Psoas muscle (tissue), 8 donors: ENCODE results near the gene TTC27. TPM values are rescaled to one million over a fixed set of nuclear protein-coding genes. Genes with fewer than 3 reads are reported as not detected.
"Not testable (repeated sequence)": the region's sequence is repeated elsewhere in the genome, so short reads cannot be mapped to it uniquely, and the experiment has no call there.

Source experiments
- ATAC-seq, 4 donors: fragments of 200-7000 bp; cut with Tn5 transposase; one replicate each; pipeline ENCODE4 v1.9.1; 2020; ENCODE audit warnings: moderate library complexity in 3 of 4, mild to moderate bottlenecking in 2 of 4
- DNase-seq, 2 donors: peaks; one replicate each; pipeline ENCODE4 v3.0.0-alpha.2; 2020
- H3K27ac ChIP-seq: fragments of 200-600 bp; one replicate; pipeline ENCODE4 v1.8.0; 2022
- H3K27me3 ChIP-seq, 3 donors: fragments of 200-600 bp in 1 of 3; one replicate each; pipeline versions ENCODE4 v1.6.1 to v1.8.0; 2013 to 2022; ENCODE audit warnings: low read length in 2 of 3, mild to moderate bottlenecking in 2 of 3, moderate library complexity in 1 of 3; ENCODE audit not compliant: insufficient read depth in 3 of 3
- H3K36me3 ChIP-seq, 2 donors: fragments of 200-600 bp in 1 of 2; one replicate each; pipeline versions ENCODE4 v1.6.1 to v1.8.0; 2013 to 2022; ENCODE audit warnings: low read depth in 1 of 2, mild to moderate bottlenecking in 1 of 2, moderate library complexity in 1 of 2; ENCODE audit not compliant: insufficient read depth in 1 of 2
- H3K4me1 ChIP-seq: fragments of 200-600 bp; one replicate; pipeline ENCODE4 v1.8.0; 2022
- H3K4me3 ChIP-seq: fragments of 200-600 bp; one replicate; pipeline ENCODE4 v1.8.0; 2022; ENCODE audit warnings: mild to moderate bottlenecking
- H3K9me3 ChIP-seq: fragments of 200-600 bp; one replicate; pipeline ENCODE4 v1.8.0; 2022
- CTCF ChIP-seq: fragments of 200-600 bp; IDR thresholded peaks from one replicate; pipeline ENCODE4 v1.8.0; 2022; ENCODE audit warnings: antibody characterized with exemption
- WGBS, 3 donors: extraction: QIAGEN DNeasy Blood & Tissue Kit; methylation state at CpG; one replicate each; pipeline versions ENCODE4 v1.1.6 to v1.1.7; 2013; 5-methylcytosine and 5-hydroxymethylcytosine counted together
- intact Hi-C, 2 donors: fragments of 100-400 bp; cut with DNase I; formaldehyde crosslinking; loops; one replicate each; pipeline versions ENCODE4 v1.11.0 to v1.14.2; 2022
- polyA plus RNA-seq, 3 donors: library from polyadenylated mRNA; stranded (reverse); fragments of 200-250 nt; gene quantifications; one replicate each; pipeline ENCODE4 v1.2.3, GENCODE V29; 2013
- total RNA-seq, 4 donors: library from RNA; stranded (reverse); fragmentation: NEBNext Ultra II Directional in 2 of 4; extraction: Animal tissue kit (Norgen Biotek cat#: 25700) in 2 of 4; gene quantifications; one replicate each; pipeline versions ENCODE4 v1.2.1 to v1.2.4, GENCODE V29; 2021 to 2023
- donor health status: healthy with polysubstance abuse.
- donor health status: DM: no; HTN: no; CAD: no; lungs with moderate emphysema.
- donor health status: Bipolar disorder and iron deficiency.
- donor health status: healthy.
- donor health status: DM: yes; HTN: yes; CAD: no.
- donor health status: DM: no; HTN: no; CAD: no.
- donor health status: DM: no; HTN: no; CAD: no.
- donor health status: DM: yes; HTN: yes; CAD: no.

Gene TTC27
- total and polyA plus RNA-seq, 7 donors: 8.7 to 15.4 (median 12.2) TPM

GRCh38 chr2:32838949-32839348 is 211.1 kb downstream of the TTC27 start:
- intact Hi-C loops: no loop called here
- peaks cover 9% of the 10 kb centered on the region for H3K4me1 ChIP-seq
- no peak for TF ChIP-seq CTCF
- H3K36me3 ChIP-seq: no peaks in the 10 kb centered on the region
- H3K9me3 ChIP-seq: no peaks in the 10 kb centered on the region
- H3K27me3 ChIP-seq: no peaks in the 10 kb centered on the region
- H3K27ac ChIP-seq: peak overlapping the region; percentile 30
- 73 to 75% (median 74%) methylated on average over 4 of the region's 4 CpGs for WGBS, 3 donors
- no peak for ATAC-seq
- no peak for DNase-seq
- no peak overlapping the region for H3K4me3 ChIP-seq

GRCh38 chr2:32841931-32842898 is 214.4 kb downstream of the TTC27 start:
- no peaks in the 10 kb centered on the region for H3K9me3 ChIP-seq
- no peaks in the 10 kb centered on the region for H3K27me3 ChIP-seq
- no peak overlapping the region for H3K27ac ChIP-seq
- no peak overlapping the region for H3K4me3 ChIP-seq
- DNase-seq (no peak), ATAC-seq (no peak)
- intact Hi-C loops: no loop called here
- WGBS, 3 donors: 75% methylated on average over 11 of the region's 11 CpGs
- H3K36me3 ChIP-seq: no peaks in the 10 kb centered on the region
- H3K4me1 ChIP-seq: peaks cover 10% of the 10 kb centered on the region
- no peak for TF ChIP-seq CTCF

GRCh38 chr2:32843699-32844098 is 215.8 kb downstream of the TTC27 start:
- WGBS, 3 donors: 67 to 87% (median 86%) methylated on average over 1 of the region's 1 CpG
- intact Hi-C loops: no loop called here

GRCh38 chr2:32844253-32844652 is 216.4 kb downstream of the TTC27 start:
- WGBS, 3 donors: 76 to 78% (median 77%) methylated on average over 4 of the region's 4 CpGs
- peaks cover 10% of the 10 kb centered on the region for H3K4me1 ChIP-seq
- DNase-seq (no peak), ATAC-seq (no peak)
- no peak overlapping the region for H3K4me3 ChIP-seq
- H3K27me3 ChIP-seq: no peaks in the 10 kb centered on the region
- TF ChIP-seq CTCF: no peak
- no peaks in the 10 kb centered on the region for H3K9me3 ChIP-seq
- no peaks in the 10 kb centered on the region for H3K36me3 ChIP-seq
- intact Hi-C loops: no loop called here
- H3K27ac ChIP-seq: no peak overlapping the region

More at GRCh38 chr2:32843699-32844098, 215.8 kb downstream of the TTC27 start:
- H3K27me3 ChIP-seq: no peaks in the 10 kb centered on the region
- no peak overlapping the region for H3K27ac ChIP-seq
- TF ChIP-seq CTCF: no peak
- no peak overlapping the region for H3K4me3 ChIP-seq
- H3K9me3 ChIP-seq: no peaks in the 10 kb centered on the region
- DNase-seq (no peak), ATAC-seq (no peak)
- H3K4me1 ChIP-seq: peaks cover 10% of the 10 kb centered on the region
- no peaks in the 10 kb centered on the region for H3K36me3 ChIP-seq

- H3K36me3 ChIP-seq, H3K27me3 ChIP-seq, H3K27ac ChIP-seq, DNase-seq, H3K9me3 ChIP-seq, ATAC-seq, intact Hi-C loops, H3K4me3 ChIP-seq: not testable (repeated sequence)
- H3K4me1 ChIP-seq: peaks cover 10% of the 10 kb centered on the region
- 88 to 95% (median 92%) methylated on average over 4 of the region's 4 CpGs for WGBS, 3 donors
Observed at GRCh38 chr2:32846274-32846673, 218.4 kb downstream of the TTC27 start.
